Esophagus squamous epithelium (tissue), 5 donors: ENCODE measurements around the gene TMEM207. TPM values are rescaled to one million over a fixed set of nuclear protein-coding genes. Genes with fewer than 3 reads are reported as not detected.
A peak's percentile ranks its signal among the peaks of the same experiment; 100 is the strongest.

Experiments
- DNase-seq: peaks from one replicate; lab custom pipeline; 2025; lab: John Stamatoyannopoulos, UW
- H3K27ac ChIP-seq, 4 donors: fragments of 200-600 bp; sonication (generic); one replicate each; pipeline ENCODE4 v1.5.1; 2016 to 2019; ENCODE audit warnings: mild to moderate bottlenecking in 1 of 4
- H3K27me3 ChIP-seq, 4 donors: fragments of 200-600 bp; sonication (generic); 1 replicate in 3 of 4; 2 replicates in 1 of 4; pipeline versions ENCODE4 v1.5.1 to v1.6.0; 2017 to 2021; ENCODE audit warnings: antibody characterized with exemption in 1 of 4
- H3K36me3 ChIP-seq, 3 donors: fragments of 200-600 bp; sonication (generic); one replicate each; pipeline ENCODE4 v1.5.1; 2016 to 2019
- H3K4me1 ChIP-seq, 3 donors: fragments of 200-600 bp; sonication (generic); one replicate each; pipeline ENCODE4 v1.5.1; 2017 to 2019
- H3K4me3 ChIP-seq, 4 donors: fragments of 200-600 bp; sonication (generic); 1 replicate in 3 of 4; 2 replicates in 1 of 4; pipeline ENCODE4 v1.5.1; 2016 to 2019; ENCODE audit warnings: mild to moderate bottlenecking in 2 of 4, moderate library complexity in 1 of 4
- H3K9me3 ChIP-seq, 3 donors: fragments of 200-600 bp; sonication (generic); one replicate each; pipeline ENCODE4 v1.5.1; 2016 to 2019
- CTCF ChIP-seq, 6 experiments: fragments of 450-650 bp in 4 of 6; fragments of 200-600 bp in 2 of 6; sonication (generic) in 2 of 6; IDR thresholded peaks; one replicate each; pipeline ENCODE4 v1.5.1; 2016 to 2019; ENCODE audit warnings: antibody characterized with exemption in 6 of 6, mild to moderate bottlenecking in 4 of 6, moderate library complexity in 4 of 6
- POLR2A ChIP-seq, 4 donors: fragments of 450-650 bp; IDR thresholded peaks; one replicate each; pipeline ENCODE4 v1.6.1; 2017; ENCODE audit warnings: antibody characterized with exemption in 4 of 4, mild to moderate bottlenecking in 4 of 4, moderate library complexity in 3 of 4
- WGBS, 2 donors: methylation state at CpG; one replicate each; pipeline ENCODE4 v1.1.5; 2018; 5-methylcytosine and 5-hydroxymethylcytosine counted together
- intact Hi-C: fragments of 100-400 bp; cut with DNase I; formaldehyde crosslinking; loops from one replicate; pipeline ENCODE4 v1.15.0; 2022
- total RNA-seq, 4 donors: library from RNA; depleted of rRNA; stranded (reverse); fragments of >200 nt; gene quantifications; one replicate each; pipeline ENCODE4 v1.1.0, GENCODE V29; 2016
- donor health status: DM: yes; HTN: yes; CAD: no.

The TMEM207 gene
- total RNA-seq, 4 donors from 2014 or later: not detected

- H3K9me3 ChIP-seq: no peaks in the 10 kb centered on the region
- H3K4me3 ChIP-seq: no peak overlapping the region
- intact Hi-C loops: no loop called here
- WGBS, 2 donors: 85 to 96% methylated on average over 2 of the region's 2 CpGs
- TF ChIP-seq POLR2A (IDR thresholded peaks at IDR 0.05) (no peak), CTCF (IDR thresholded peaks at IDR 0.05) (no peak)
- no peaks in the 10 kb centered on the region for H3K36me3 ChIP-seq
- H3K27ac ChIP-seq: no peak overlapping the region
- no peaks in the 10 kb centered on the region for H3K4me1 ChIP-seq
- H3K27me3 ChIP-seq: no peaks in the 10 kb centered on the region
- no peak for DNase-seq
Measured at GRCh38 chr3:190429681-190430080, 20.0 kb downstream of the TMEM207 start.

GRCh38 chr3:190426806-190427507, 22.7 kb downstream of the TMEM207 start:
- no peaks in the 10 kb centered on the region for H3K27me3 ChIP-seq
- no peak overlapping the region for H3K4me3 ChIP-seq
- 87% methylated on average over 6 of the region's 6 CpGs for WGBS, 2 donors
- no peaks in the 10 kb centered on the region for H3K36me3 ChIP-seq
- no peaks in the 10 kb centered on the region for H3K4me1 ChIP-seq
- intact Hi-C loops: no loop called here
- DNase-seq: no peak
- H3K27ac ChIP-seq: no peak overlapping the region
- H3K9me3 ChIP-seq: no peaks in the 10 kb centered on the region
- TF ChIP-seq CTCF (IDR thresholded peaks at IDR 0.05) (no peak), POLR2A (IDR thresholded peaks at IDR 0.05) (no peak)

- intact Hi-C loops: no loop called here
- DNase-seq: no peak
- H3K27me3 ChIP-seq: no peaks in the 10 kb centered on the region
- no peaks in the 10 kb centered on the region for H3K4me1 ChIP-seq
- TF ChIP-seq CTCF (IDR thresholded peaks at IDR 0.05) (no peak), POLR2A (IDR thresholded peaks at IDR 0.05) (no peak)
- WGBS, 2 donors: 95 to 97% methylated on average over 1 of the region's 1 CpG
- H3K36me3 ChIP-seq: no peaks in the 10 kb centered on the region
- H3K9me3 ChIP-seq: no peaks in the 10 kb centered on the region
- H3K27ac ChIP-seq: no peak overlapping the region
- no peak overlapping the region for H3K4me3 ChIP-seq
Measured at GRCh38 chr3:190425833-190426232, 23.9 kb downstream of the TMEM207 start.

GRCh38 chr3:190424478-190425439, 24.9 kb downstream of the TMEM207 start:
- Histone ChIP-seq H3K36me3 (no peaks in the 10 kb centered on the region), H3K4me3 (no peak overlapping the region), H3K27ac (no peak overlapping the region), H3K4me1 (no peaks in the 10 kb centered on the region), H3K9me3 (no peaks in the 10 kb centered on the region), H3K27me3 (no peaks in the 10 kb centered on the region)
- TF ChIP-seq POLR2A (IDR thresholded peaks at IDR 0.05): no peak
- TF ChIP-seq CTCF (IDR thresholded peaks at IDR 0.05): peak in 5 of 6 experiments; percentile 60 to 76 (median 62)
- intact Hi-C loops: no loop called here
- no peak for DNase-seq
- WGBS, 2 donors: 26 to 32% methylated on average over 15 to 16 of the region's 16 CpGs

- no peaks in the 10 kb centered on the region for H3K4me1 ChIP-seq
- DNase-seq: no peak
- H3K27me3 ChIP-seq: no peaks in the 10 kb centered on the region
- 51 to 59% methylated on average over 2 of the region's 2 CpGs for WGBS, 2 donors
- no peak overlapping the region for H3K27ac ChIP-seq
- no peaks in the 10 kb centered on the region for H3K36me3 ChIP-seq
- intact Hi-C loops: no loop called here
- no peaks in the 10 kb centered on the region for H3K9me3 ChIP-seq
- H3K4me3 ChIP-seq: no peak overlapping the region
- TF ChIP-seq CTCF (IDR thresholded peaks at IDR 0.05): no peak
- TF ChIP-seq POLR2A (IDR thresholded peaks at IDR 0.05): no peak
Measured at GRCh38 chr3:190424108-190424477, 25.6 kb downstream of the TMEM207 start.
